Measurements from ENCODE around the gene SIPA1L2. TPM values are rescaled to one million over a fixed set of nuclear protein-coding genes. Genes with fewer than 3 reads are reported as not detected.

The SIPA1L2 gene
- total and polyA plus RNA-seq, 2 of the 4 experiments (the other 2 are of a cell fraction) = 7.1 to 13.4 TPM

GRCh38 chr1:232624546-232625281 is 5.2 kb downstream of the SIPA1L2 start:
- Histone ChIP-seq H4K91ac (ENCODE audit: insufficient read depth, low read depth, low read length) (no peak overlapping the region), H3K9me1 (ENCODE audit: insufficient read depth, low read length) (peaks cover 8% of the 10 kb centered on the region; the same call in 1 of the 2 replicates), H2AK9ac (replicated peaks; ENCODE audit: low read depth, low read length, poor library complexity) (no peak overlapping the region), H3K9me3 (ENCODE audit: control insufficient read depth, insufficient read depth, low read length) (no peaks in the 10 kb centered on the region), H3K56ac (ENCODE audit: extremely low read depth, insufficient read depth, low read length) (no peak overlapping the region), H2BK5ac (ENCODE audit: low read depth, low read length, poor library complexity, severe bottlenecking) (no peak overlapping the region), H4K5ac (ENCODE audit: low read depth, low read length) (no peak overlapping the region), H2BK120ac (ENCODE audit: low read depth, low read length) (no peak overlapping the region), H3K36me3 (ENCODE audit: control insufficient read depth, insufficient read depth, low read length) (no peaks in the 10 kb centered on the region), H3K4me1 (ENCODE audit: control insufficient read depth, insufficient read depth, low read length) (peaks cover 5% of the 10 kb centered on the region), H3K27ac (ENCODE audit: insufficient read depth, low read length) (no peak overlapping the region), H2BK15ac (ENCODE audit: low read depth, low read length) (0 out of 3 replicates have a peak overlapping the region, but pooled peaks have one; percentile 6), H4K8ac (ENCODE audit: low read depth in 2 of 2, low read length in 2 of 2) (no peak overlapping the region), H3K4me3 (ENCODE audit: insufficient read depth, low read depth, low read length) (no peak overlapping the region), H3K79me1 (ENCODE audit: low read depth in 1 of 2, low read length in 2 of 2) (peaks cover 6 to 27% of the 10 kb centered on the region in 2 experiments; a peak in 3 of 4 replicates), H3K4ac (ENCODE audit: low read depth, low read length) (no peak overlapping the region), H2AK5ac (ENCODE audit: low read depth, low read length) (peak overlapping the region; percentile 2; the same call in 1 of the 2 replicates), H3K27me3 (ENCODE audit: control insufficient read depth, insufficient read depth, low read length) (no peaks in the 10 kb centered on the region), H3K4me2 (ENCODE audit: low read depth, low read length) (no peak overlapping the region), H3K18ac (ENCODE audit: low read depth, low read length) (no peak overlapping the region), H3K9ac (ENCODE audit: low read depth, low read length) (no peak overlapping the region), H2AFZ (replicated peaks; ENCODE audit: low read length, poor library complexity) (no peak overlapping the region), H3K14ac (replicated peaks; ENCODE audit: low read depth, low read length) (peak overlapping the region; percentile 31; the same call in 1 of the 2 replicates), H2BK20ac (ENCODE audit: low read depth, low read length) (no peak overlapping the region), H4K20me1 (ENCODE audit: insufficient read depth, low read length) (peaks cover 3% of the 10 kb centered on the region; the same call in 1 of the 2 replicates), H3K23ac (ENCODE audit: low read depth, low read length) (no peak overlapping the region)
- in situ Hi-C loops (cut with MboI; ENCODE audit: low sequenced_read_pairs) (loop anchor here (5.0 to 25.0 kb wide), 2 partner anchors 462 to 752 kb away; no protein-coding TSS in a partner anchor), dilution Hi-C loops (cut with HindIII; ENCODE audit: low sequenced_read_pairs, unreplicated experiment) (no loop called here), intact Hi-C loops (cut with micrococcal nuclease) (loop anchor here (5.0 to 10.0 kb wide), 4 partner anchors 152 to 610 kb away; no protein-coding TSS in a partner anchor)
- TF ChIP-seq CHD1 (IDR thresholded peaks at IDR 0.05; ENCODE audit: low read depth, low read length) = no peak
- no peak for TF ChIP-seq POLR2A (IDR thresholded peaks at IDR 0.05; ENCODE audit: low read depth, low read length)
- no peak for TF ChIP-seq RAD21 (IDR thresholded peaks at IDR 0.05; ENCODE audit: low read length)
- no peak for TF ChIP-seq USF2 (IDR thresholded peaks at IDR 0.05; ENCODE audit: low read depth, low read length)
- no peak for ATAC-seq (ENCODE audit: low read depth)
- CTCF ChIA-PET = interaction anchor here (0.7 kb wide), 1 partner anchor 170 kb away, joined by 4 read pairs; no protein-coding TSS in a partner anchor
- DNase-seq = no peak
- WGBS, 2 experiments (ENCODE audit: extremely low coverage in 2 of 2, insufficient read length in 1 of 2) = 100% methylated on average over 1 of the region's 7 CpGs; no CpG with 5 or more reads in 1 of the 2 experiments
- POLR2A ChIA-PET (ENCODE audit: unreplicated experiment) = no interaction called here
- no TSS peak for BruUV-seq (replicated peaks)

Measured in IMR-90 (cell line).